Ascending aorta (tissue), 2 donors: ENCODE data around the gene DYSF. TPM values are rescaled to one million over a fixed set of nuclear protein-coding genes. Genes with fewer than 3 reads are reported as not detected.

Experiments
- DNase-seq, 2 donors: peaks; one replicate each; pipeline ENCODE4 v3.0.0-alpha.2; 2019; ENCODE audit warnings: low spot score in 2 of 2
- H3K27ac ChIP-seq, 2 donors: fragments of 200-600 bp; sonication (generic); one replicate each; pipeline ENCODE4 v1.5.1; 2016 to 2017; ENCODE audit warnings: mild to moderate bottlenecking in 1 of 2
- H3K27me3 ChIP-seq: fragments of 200-600 bp; sonication (generic); one replicate; pipeline ENCODE4 v1.5.1; 2017
- H3K36me3 ChIP-seq, 2 donors: fragments of 200-600 bp; sonication (generic); one replicate each; pipeline ENCODE4 v1.5.1; 2016
- H3K4me1 ChIP-seq, 2 donors: fragments of 200-600 bp; sonication (generic); one replicate each; pipeline ENCODE4 v1.5.1; 2016 to 2017; ENCODE audit warnings: mild to moderate bottlenecking in 1 of 2
- H3K4me3 ChIP-seq, 2 donors: fragments of 200-600 bp; sonication (generic); one replicate each; pipeline ENCODE4 v1.5.1; 2016 to 2017; ENCODE audit warnings: mild to moderate bottlenecking in 1 of 2
- H3K9me3 ChIP-seq, 2 donors: fragments of 200-600 bp; sonication (generic); one replicate each; pipeline ENCODE4 v1.5.1; 2016
- intact Hi-C: fragments of 100-400 bp; cut with DNase I; formaldehyde crosslinking; loops from one replicate; pipeline ENCODE4 v1.15.1; 2023
- total RNA-seq: library from RNA; depleted of rRNA; stranded (reverse); fragments of >200 nt; gene quantifications from one replicate; pipeline ENCODE4 v1.1.0, GENCODE V29; 2016
- TF ChIP-seq, protein P1 (sequence below), 3 experiments: fragments of 200-600 bp in 2 of 3; fragments of 450-650 bp in 1 of 3; sonication (generic) in 2 of 3; IDR thresholded peaks; one replicate each; pipeline ENCODE4 v1.5.1; 2016 to 2019; ENCODE audit warnings: antibody characterized with exemption in 3 of 3, mild to moderate bottlenecking in 1 of 3, moderate library complexity in 1 of 3

DYSF gene
- total RNA-seq, 1 donor from 2014 or later, result 58.3 TPM

DNA sequence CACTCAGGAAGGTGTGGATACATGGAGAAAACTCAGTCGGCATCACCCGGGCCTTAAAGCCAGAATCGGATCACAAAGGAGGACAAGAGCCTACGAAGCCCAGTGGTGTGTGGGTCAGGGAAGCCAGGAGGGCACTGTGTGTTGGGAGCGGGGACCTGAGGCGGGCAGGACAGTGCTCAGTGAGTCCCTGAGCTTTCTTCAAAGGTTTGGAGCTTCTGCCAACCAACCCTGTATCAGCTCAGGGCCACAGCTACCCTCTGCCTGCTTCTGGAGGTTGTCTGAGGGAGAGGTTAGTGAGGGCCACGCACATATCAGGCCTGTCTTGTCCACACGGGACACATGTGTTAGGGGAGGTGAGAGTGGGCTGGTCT is 52.4 kb downstream of the DYSF start:
- Histone ChIP-seq H3K4me3 (no peak overlapping the region), H3K4me1 (no peaks in the 10 kb centered on the region), H3K9me3 (no peaks in the 10 kb centered on the region), H3K36me3 (no peaks in the 10 kb centered on the region), H3K27me3 (no peaks in the 10 kb centered on the region), H3K27ac (no peak overlapping the region)
- TF ChIP-seq, protein P1, sequence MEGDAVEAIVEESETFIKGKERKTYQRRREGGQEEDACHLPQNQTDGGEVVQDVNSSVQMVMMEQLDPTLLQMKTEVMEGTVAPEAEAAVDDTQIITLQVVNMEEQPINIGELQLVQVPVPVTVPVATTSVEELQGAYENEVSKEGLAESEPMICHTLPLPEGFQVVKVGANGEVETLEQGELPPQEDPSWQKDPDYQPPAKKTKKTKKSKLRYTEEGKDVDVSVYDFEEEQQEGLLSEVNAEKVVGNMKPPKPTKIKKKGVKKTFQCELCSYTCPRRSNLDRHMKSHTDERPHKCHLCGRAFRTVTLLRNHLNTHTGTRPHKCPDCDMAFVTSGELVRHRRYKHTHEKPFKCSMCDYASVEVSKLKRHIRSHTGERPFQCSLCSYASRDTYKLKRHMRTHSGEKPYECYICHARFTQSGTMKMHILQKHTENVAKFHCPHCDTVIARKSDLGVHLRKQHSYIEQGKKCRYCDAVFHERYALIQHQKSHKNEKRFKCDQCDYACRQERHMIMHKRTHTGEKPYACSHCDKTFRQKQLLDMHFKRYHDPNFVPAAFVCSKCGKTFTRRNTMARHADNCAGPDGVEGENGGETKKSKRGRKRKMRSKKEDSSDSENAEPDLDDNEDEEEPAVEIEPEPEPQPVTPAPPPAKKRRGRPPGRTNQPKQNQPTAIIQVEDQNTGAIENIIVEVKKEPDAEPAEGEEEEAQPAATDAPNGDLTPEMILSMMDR (IDR thresholded peaks at IDR 0.05), result no peak
- intact Hi-C loops, result no loop called here
- no peak for DNase-seq

DNA sequence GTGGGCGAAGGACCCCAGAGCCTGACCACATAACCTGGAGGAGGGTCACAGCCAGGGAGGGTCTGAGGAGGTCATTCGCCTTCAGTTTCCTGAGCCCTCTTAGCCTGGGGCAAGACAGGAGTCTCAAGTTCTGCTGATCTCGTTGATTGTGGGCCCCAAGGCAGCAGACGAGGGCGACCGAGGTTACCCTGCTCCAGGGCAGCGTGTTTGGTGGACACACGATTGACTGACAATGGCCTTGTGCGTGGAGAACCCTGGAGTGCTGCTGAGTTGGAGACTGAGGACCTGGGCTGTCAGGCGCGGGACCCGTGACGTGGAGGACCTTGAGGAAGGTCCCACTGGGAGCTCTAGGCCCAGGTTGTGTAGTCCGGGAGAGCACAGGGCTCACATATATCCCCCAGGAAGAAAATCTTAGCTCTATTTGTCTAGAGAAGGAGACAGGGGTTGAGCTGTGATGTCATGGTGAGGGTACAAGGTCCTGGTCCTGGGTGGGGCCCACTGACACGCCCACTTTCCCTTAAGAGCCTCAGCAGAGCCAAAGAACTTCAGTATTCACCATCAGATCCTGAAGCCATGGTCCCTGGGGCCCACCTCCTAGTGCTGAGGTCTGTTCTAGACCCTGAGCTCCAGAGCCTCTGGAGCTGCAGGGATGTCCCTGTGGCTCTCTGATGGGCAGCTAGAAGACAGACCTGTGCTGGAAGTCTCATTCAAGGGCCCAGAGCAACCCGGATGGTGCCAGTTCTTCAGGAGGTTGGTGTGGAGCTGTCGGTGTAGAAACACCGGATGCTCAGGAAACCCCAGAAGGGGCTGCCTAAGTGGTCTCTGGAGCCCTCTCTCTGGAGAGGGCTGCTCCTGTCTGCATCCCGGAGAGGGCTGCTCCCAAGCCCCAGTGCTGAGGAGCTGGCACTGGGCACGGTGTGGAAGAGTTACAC is 53.1 kb downstream of the DYSF start:
- no peaks in the 10 kb centered on the region for H3K4me1 ChIP-seq
- H3K27ac ChIP-seq, result no peak overlapping the region
- no peaks in the 10 kb centered on the region for H3K27me3 ChIP-seq
- intact Hi-C loops, result no loop called here
- DNase-seq, result no peak
- TF ChIP-seq, protein P1 (IDR thresholded peaks at IDR 0.05), result no peak
- H3K9me3 ChIP-seq, result no peaks in the 10 kb centered on the region
- no peaks in the 10 kb centered on the region for H3K36me3 ChIP-seq
- no peak overlapping the region for H3K4me3 ChIP-seq

DNA sequence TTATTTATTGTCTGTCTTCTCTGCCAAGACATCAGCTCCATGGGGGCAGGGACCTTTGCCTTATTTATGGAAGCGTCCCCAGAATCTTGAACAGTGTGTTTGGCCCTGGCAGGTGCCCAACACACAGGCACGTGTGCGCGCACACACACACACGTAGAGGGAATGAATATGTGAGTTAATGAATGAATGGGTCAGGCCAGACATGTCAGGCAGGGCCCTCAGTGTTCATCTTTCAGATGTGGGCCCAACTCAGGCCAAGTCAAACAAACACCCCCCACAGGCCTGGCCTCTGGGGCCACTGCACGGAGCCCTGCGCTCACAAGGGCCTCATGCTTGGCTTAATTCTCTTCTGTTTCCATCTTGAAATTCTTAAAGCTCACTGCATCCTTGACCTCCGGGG is 54.1 kb downstream of the DYSF start:
- Histone ChIP-seq H3K4me3 (no peak overlapping the region), H3K27ac (no peak overlapping the region), H3K4me1 (no peaks in the 10 kb centered on the region), H3K36me3 (no peaks in the 10 kb centered on the region), H3K9me3 (no peaks in the 10 kb centered on the region), H3K27me3 (no peaks in the 10 kb centered on the region)
- no peak for DNase-seq
- intact Hi-C loops, result no loop called here
- TF ChIP-seq, protein P1 (IDR thresholded peaks at IDR 0.05), result no peak

DNA sequence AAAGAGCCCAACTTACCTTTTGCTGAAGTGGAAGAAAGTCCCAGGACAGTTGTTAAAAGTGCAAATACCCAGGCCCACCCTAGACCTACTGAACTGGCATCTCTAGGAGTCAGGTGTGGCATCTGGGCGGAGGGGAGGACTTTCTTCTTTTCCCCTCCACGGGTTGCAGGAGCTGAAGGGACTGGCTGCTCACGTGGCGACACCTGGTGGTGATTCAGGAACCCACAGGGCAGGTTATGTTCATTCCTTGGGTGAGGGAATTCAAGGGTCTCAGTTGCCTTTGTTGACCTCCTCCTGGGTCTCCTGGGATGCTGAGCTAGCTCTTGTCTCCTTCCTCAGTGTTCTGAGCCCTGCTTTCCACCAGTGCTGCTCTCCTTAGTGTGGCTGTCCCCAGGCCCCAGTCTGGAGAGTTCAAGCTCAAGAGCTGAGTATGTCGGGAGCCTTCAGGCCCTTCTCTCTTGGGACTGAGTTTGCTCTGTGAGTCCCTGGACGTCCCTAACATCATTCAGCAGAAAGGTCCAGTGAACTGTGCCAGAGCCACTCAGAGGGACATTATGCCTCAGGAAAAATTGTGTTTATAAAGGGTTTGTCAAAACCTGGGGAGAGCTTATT is 56.9 kb downstream of the DYSF start:
- H3K36me3 ChIP-seq, result no peaks in the 10 kb centered on the region
- TF ChIP-seq, protein P1 (IDR thresholded peaks at IDR 0.05), result peak; percentile 76 to 91 (median 86)
- no peaks in the 10 kb centered on the region for H3K27me3 ChIP-seq
- H3K4me1 ChIP-seq, result no peaks in the 10 kb centered on the region
- no peaks in the 10 kb centered on the region for H3K9me3 ChIP-seq
- no peak overlapping the region for H3K27ac ChIP-seq
- DNase-seq, result peak in 1 of 2 donors; percentile 83
- intact Hi-C loops, result loop anchor here (1.0 kb wide), 2 partner anchors 49 to 211 kb away; no protein-coding TSS in a partner anchor
- H3K4me3 ChIP-seq, result no peak overlapping the region

DNA sequence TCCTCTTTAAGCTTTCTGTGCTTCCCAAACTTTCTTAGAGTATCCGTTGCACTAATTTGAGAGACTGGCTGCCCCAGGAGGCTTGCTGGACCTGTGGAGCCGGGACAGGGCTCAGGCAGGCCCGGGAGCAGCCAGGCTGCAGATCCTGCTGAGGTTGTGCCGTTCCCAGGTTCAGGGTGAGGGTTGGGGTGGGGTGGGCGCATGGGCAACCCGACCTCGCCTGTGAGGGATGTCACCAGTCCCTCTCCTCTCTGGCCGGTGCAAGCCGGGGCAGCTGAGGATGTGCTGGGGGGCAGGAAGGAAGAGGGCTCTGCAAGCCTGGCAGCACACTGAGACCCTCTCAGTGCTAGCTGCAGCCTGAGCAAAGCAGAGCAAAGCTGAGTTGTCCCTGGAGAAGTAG is 57.6 kb downstream of the DYSF start:
- Histone ChIP-seq H3K4me3 (no peak overlapping the region), H3K27me3 (no peaks in the 10 kb centered on the region), H3K4me1 (no peaks in the 10 kb centered on the region), H3K9me3 (no peaks in the 10 kb centered on the region), H3K36me3 (no peaks in the 10 kb centered on the region), H3K27ac (no peak overlapping the region)
- TF ChIP-seq, protein P1 (IDR thresholded peaks at IDR 0.05), result no peak
- no peak for DNase-seq
- intact Hi-C loops, result loop anchor here (1.0 kb wide), 2 partner anchors 50 to 212 kb away; no protein-coding TSS in a partner anchor
